K562 (cell line): ENCODE data around the gene SIDT2. TPM values are rescaled to one million over a fixed set of nuclear protein-coding genes. Genes with fewer than 3 reads are reported as not detected.
A peak's percentile ranks its signal among the peaks of the same experiment; 100 is the strongest.

Experiments
- ATF7 ChIP-seq: fragments of 450-650 bp; IDR thresholded peaks from 2 replicates; pipeline ENCODE4 v1.7.1; 2014; ENCODE audit warnings: mild to moderate bottlenecking, moderate library complexity
- CBFA2T3 ChIP-seq: fragments of 450-650 bp; IDR thresholded peaks from 2 replicates; pipeline ENCODE4 v1.6.1; 2017
- CBFB ChIP-seq: sonication (generic); formaldehyde crosslinking; IDR thresholded peaks from 2 replicates; pipeline ENCODE4 v1.4.0; 2020; ENCODE audit warnings: mild to moderate bottlenecking, missing genetic modification reagents
- CSDE1 ChIP-seq, 2 experiments: fragments of 450-650 bp; IDR thresholded peaks; 2 replicates each; pipeline ENCODE4 v1.6.1; 2016; ENCODE audit warnings: mild to moderate bottlenecking in 1 of 2
- DACH1 ChIP-seq: fragments of 450-650 bp; IDR thresholded peaks from 2 replicates; pipeline ENCODE4 v1.6.1; 2018; ENCODE audit not compliant: partially characterized antibody
- E2F3 ChIP-seq: fragments of 250-450 bp; sonication (Bioruptor Pico); IDR thresholded peaks from 2 replicates; pipeline ENCODE4 v1.4.0; 2020; ENCODE audit warnings: mild to moderate bottlenecking
- ETV6 ChIP-seq, 3 experiments: fragments of 150-350 bp in 1 of 3; sonication (generic) in 1 of 3; formaldehyde crosslinking in 1 of 3; IDR thresholded peaks; 2 replicates each; pipeline versions ENCODE4 v1.6.1 to v1.8.0; 2014 to 2022; ENCODE audit warnings: borderline replicate concordance in 2 of 3, low read depth in 2 of 3, antibody characterized with exemption in 1 of 3, low read length in 1 of 3, mild to moderate bottlenecking in 1 of 3, missing genetic modification reagents in 1 of 3
- FOSL1 ChIP-seq: fragments of 200-800 bp; sonication (Bioruptor generic); conservative IDR thresholded peaks from 2 replicates; pipeline ENCODE4 v1.6.1; 2016; ENCODE audit warnings: missing genetic modification characterization, missing compliant biosample characterization
- FOXM1 ChIP-seq, 2 experiments: fragments of 450-650 bp in 1 of 2; sonication (generic) in 1 of 2; formaldehyde crosslinking in 1 of 2; IDR thresholded peaks; 2 replicates each; pipeline versions ENCODE4 v1.6.1 to v1.9.0; 2017 to 2022; ENCODE audit warnings: low read depth in 2 of 2, mild to moderate bottlenecking in 2 of 2, missing genetic modification reagents in 1 of 2, moderate library complexity in 1 of 2
- GABPA ChIP-seq: fragments of 200-800 bp; sonication (Bioruptor generic); conservative IDR thresholded peaks from 2 replicates; pipeline ENCODE4 v1.6.1; 2016; ENCODE audit warnings: low read depth, missing genetic modification characterization, missing compliant biosample characterization
- KLF10 ChIP-seq: fragments of 250-450 bp; sonication (Bioruptor Pico); IDR thresholded peaks from 2 replicates; pipeline ENCODE4 v1.6.1; 2021; ENCODE audit warnings: matching md5 sums
- MCM5 ChIP-seq: fragments of 450-650 bp; IDR thresholded peaks from 2 replicates; pipeline ENCODE4 v1.6.1; 2016; ENCODE audit warnings: low read depth
- MTA1 ChIP-seq: fragments of 450-650 bp; IDR thresholded peaks from 2 replicates; pipeline ENCODE4 v1.6.1; 2017; ENCODE audit warnings: borderline replicate concordance
- MTA2 ChIP-seq: fragments of 450-650 bp; IDR thresholded peaks from 2 replicates; pipeline ENCODE4 v1.6.1; 2016; ENCODE audit warnings: low read depth
- PHB2 ChIP-seq: fragments of 450-650 bp; IDR thresholded peaks from 2 replicates; pipeline ENCODE4 v1.6.1; 2017; ENCODE audit warnings: low read depth
- RFX5 ChIP-seq: IDR thresholded peaks from 2 replicates; pipeline ENCODE4 v1.6.1; 2011; ENCODE audit warnings: low read depth, mild to moderate bottlenecking, improper control_type of control experiment, low read length
- SMAD1 ChIP-seq: fragments of 150-350 bp; IDR thresholded peaks from 2 replicates; pipeline ENCODE4 v1.6.1; 2014; ENCODE audit warnings: low read length, low read depth; ENCODE audit not compliant: partially characterized antibody
- SRSF3 ChIP-seq: fragments of 200-400 bp; formaldehyde crosslinking; IDR thresholded peaks from 2 replicates; pipeline ENCODE4 v1.6.1; 2016; ENCODE audit warnings: mild to moderate bottlenecking, low read length, moderate library complexity; ENCODE audit not compliant: insufficient read depth
- STAT5A ChIP-seq: IDR thresholded peaks from 2 replicates; pipeline ENCODE4 v1.6.1; 2012; ENCODE audit warnings: low read length, inconsistent platforms, borderline replicate concordance
- TBL1XR1 ChIP-seq, 2 experiments: IDR thresholded peaks; 2 replicates each; pipeline ENCODE4 v1.6.1; 2012; ENCODE audit warnings: improper control_type of control experiment in 2 of 2, low read length in 2 of 2, mild to moderate bottlenecking in 1 of 2
- USF1 ChIP-seq: sonication (generic); formaldehyde crosslinking; IDR thresholded peaks from 2 replicates; pipeline ENCODE4 v1.9.0; 2022; ENCODE audit warnings: mild to moderate bottlenecking, missing genetic modification reagents
- ZFP1 ChIP-seq: fragments of 450-650 bp; formaldehyde crosslinking; IDR thresholded peaks from 2 replicates; pipeline ENCODE4 v1.4.0; 2020; ENCODE audit warnings: mild to moderate bottlenecking, mixed read lengths
- ZNF717 ChIP-seq: fragments of 250-450 bp; sonication (Bioruptor Pico); IDR thresholded peaks from 2 replicates; pipeline ENCODE4 v1.5.0; 2021
- ZSCAN32 ChIP-seq: fragments of 450-650 bp; formaldehyde crosslinking; IDR thresholded peaks from 2 replicates; pipeline ENCODE4 v1.4.0; 2020; ENCODE audit warnings: mild to moderate bottlenecking, moderate library complexity
- polyA plus RNA-seq, 8 experiments: library from polyadenylated mRNA; depleted of rRNA in 4 of 8; stranded (reverse) in 5 of 8; unstranded in 3 of 8; fragments of >200 nt; fragmentation: Nextera tagmentation in 2 of 8; fragmentation: Illumina TruSeq in 1 of 8; extraction: Ambion mirVana in 2 of 8; extraction: Trizol in 1 of 8; gene quantifications; 2 replicates each; pipeline versions ENCODE4 v1.2.1 to v1.2.3, GENCODE V29; 2011 to 2014; ENCODE audit warnings: inconsistent platforms in 1 of 8, missing spikeins in 1 of 8
- total RNA-seq, 7 experiments: library from RNA; depleted of rRNA in 6 of 7; stranded (reverse); fragments of >200 nt in 6 of 7; fragmentation: Illumina TruSeq in 2 of 7; extraction: Trizol in 2 of 7; gene quantifications; 2 replicates each; pipeline versions ENCODE4 v1.2.1 to v1.2.3, GENCODE V29; 2011 to 2021; ENCODE audit warnings: low replicate concordance in 1 of 7
- TF ChIP-seq, protein P1 (sequence below): sonication (generic); formaldehyde crosslinking; IDR thresholded peaks from 2 replicates; pipeline ENCODE4 v1.8.0; 2022; ENCODE audit warnings: mild to moderate bottlenecking, missing genetic modification reagents
- TF ChIP-seq, protein P2 (sequence below): fragments of 250-450 bp; sonication (Bioruptor Pico); IDR thresholded peaks from 2 replicates; pipeline ENCODE4 v1.8.0; 2021; ENCODE audit warnings: mild to moderate bottlenecking, moderate library complexity

SIDT2 gene
- total and polyA plus RNA-seq, 9 of the 15 experiments (the other 6 are each of a cell fraction or from before 2014, with no cell fraction given): 2.4 to 20.2 (median 6.5) TPM

DNA sequence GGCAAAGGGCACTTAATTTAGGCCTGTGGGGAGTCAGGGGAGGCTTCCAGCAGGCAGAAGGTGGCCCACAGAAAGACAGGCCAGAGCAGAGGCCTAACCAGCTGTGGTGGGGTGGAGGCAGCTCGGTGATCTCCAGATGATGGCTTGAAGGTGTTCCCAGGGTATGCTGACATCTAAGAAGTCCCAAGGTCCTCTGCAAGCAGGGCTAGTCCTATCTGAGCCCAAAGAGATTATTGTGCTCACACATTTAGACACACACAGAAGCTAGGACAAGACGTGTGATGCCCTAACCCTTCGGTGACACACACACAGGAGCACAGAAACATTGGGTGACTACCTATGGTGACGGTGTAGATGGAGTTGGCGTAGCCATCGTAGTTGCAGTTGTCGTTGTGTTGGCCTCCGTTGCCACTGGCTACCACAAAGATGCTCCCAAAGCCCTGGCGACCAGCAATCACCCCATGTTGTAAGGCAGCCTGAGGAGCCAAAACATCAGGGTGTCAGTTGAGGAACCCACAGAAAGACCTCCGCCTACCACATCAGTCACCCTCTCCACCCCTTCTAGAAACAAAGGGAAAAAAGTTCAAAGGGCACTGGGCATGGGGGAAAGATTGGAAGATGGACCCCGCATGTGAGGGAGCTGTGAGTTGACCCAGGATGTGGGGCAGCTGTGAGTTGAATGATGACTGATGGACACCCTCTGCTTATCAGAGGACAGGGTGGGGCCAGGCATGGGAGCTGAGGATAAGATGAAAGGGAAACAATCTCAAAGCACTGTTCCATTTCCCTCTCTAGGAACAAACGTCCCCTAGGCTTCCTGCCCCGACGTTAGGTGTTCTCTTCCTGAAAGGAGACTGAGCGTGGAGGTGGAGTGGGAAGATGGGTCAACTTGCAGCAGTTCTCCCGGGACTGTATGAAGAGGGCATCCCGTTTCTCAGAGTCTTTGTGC is 45.5 kb downstream of the SIDT2 start (continued):
- TF ChIP-seq PHB2: peak; percentile 79
- no peak for TF ChIP-seq RFX5
- no peak for TF ChIP-seq USF1 (CRISPR knock-in tag)
- peak; percentile 24; the same call in 1 of the 2 replicates for TF ChIP-seq ATF7
- TF ChIP-seq, protein P1, sequence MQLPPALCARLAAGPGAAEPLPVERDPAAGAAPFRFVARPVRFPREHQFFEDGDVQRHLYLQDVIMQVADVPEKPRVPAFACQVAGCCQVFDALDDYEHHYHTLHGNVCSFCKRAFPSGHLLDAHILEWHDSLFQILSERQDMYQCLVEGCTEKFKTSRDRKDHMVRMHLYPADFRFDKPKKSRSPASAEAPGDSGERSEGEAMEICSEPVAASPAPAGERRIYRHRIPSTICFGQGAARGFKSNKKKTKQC (CRISPR knock-in tag): no peak
- no peak for TF ChIP-seq E2F3 (CRISPR knock-in tag)
- peak; percentile 29 for TF ChIP-seq DACH1
- TF ChIP-seq, protein P2, sequence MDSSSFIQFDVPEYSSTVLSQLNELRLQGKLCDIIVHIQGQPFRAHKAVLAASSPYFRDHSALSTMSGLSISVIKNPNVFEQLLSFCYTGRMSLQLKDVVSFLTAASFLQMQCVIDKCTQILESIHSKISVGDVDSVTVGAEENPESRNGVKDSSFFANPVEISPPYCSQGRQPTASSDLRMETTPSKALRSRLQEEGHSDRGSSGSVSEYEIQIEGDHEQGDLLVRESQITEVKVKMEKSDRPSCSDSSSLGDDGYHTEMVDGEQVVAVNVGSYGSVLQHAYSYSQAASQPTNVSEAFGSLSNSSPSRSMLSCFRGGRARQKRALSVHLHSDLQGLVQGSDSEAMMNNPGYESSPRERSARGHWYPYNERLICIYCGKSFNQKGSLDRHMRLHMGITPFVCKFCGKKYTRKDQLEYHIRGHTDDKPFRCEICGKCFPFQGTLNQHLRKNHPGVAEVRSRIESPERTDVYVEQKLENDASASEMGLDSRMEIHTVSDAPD: no peak
- no peak for TF ChIP-seq SRSF3
- TF ChIP-seq ZFP1 (CRISPR knock-in tag): no peak
- peak; percentile 98 for TF ChIP-seq CBFA2T3
- no peak for TF ChIP-seq MCM5
- no peak for TF ChIP-seq KLF10
- no peak for TF ChIP-seq GABPA
- TF ChIP-seq STAT5A: peak; percentile 90
- peak; percentile 93 for TF ChIP-seq MTA2
- TF ChIP-seq SMAD1: peak; percentile 72
- 0 out of 2 replicates have a peak, but pooled peaks have one; percentile 21 for TF ChIP-seq MTA1
- no peak for TF ChIP-seq CSDE1 (IDR thresholded peaks at IDR 0.05)
- TF ChIP-seq ETV6 (IDR thresholded peaks at IDR 0.05; ENCODE audit: borderline replicate concordance in 1 of 2, low read depth in 2 of 2, low read length in 1 of 2): peak in 1 of 2 experiments; percentile 83; a peak in 1 of 4 replicates
- no peak for TF ChIP-seq ETV6 (CRISPR knock-in tag; IDR thresholded peaks at IDR 0.05; ENCODE audit: borderline replicate concordance)
- TF ChIP-seq FOSL1 (tag): peak; percentile 46
- no peak for TF ChIP-seq ZNF717 (CRISPR knock-in tag)
- TF ChIP-seq CBFB (CRISPR knock-in tag): no peak
- TF ChIP-seq ZSCAN32: no peak
- TF ChIP-seq TBL1XR1 (IDR thresholded peaks at IDR 0.05; ENCODE audit: low read length in 2 of 2): peak; percentile 59 to 88; a peak in 2 of 4 replicates
- TF ChIP-seq FOXM1 (IDR thresholded peaks at IDR 0.05; ENCODE audit: low read depth): peak; percentile 87
- no peak for TF ChIP-seq FOXM1 (CRISPR knock-in tag; IDR thresholded peaks at IDR 0.05; ENCODE audit: low read depth)
